Measurements from ENCODE around the gene ESR1. TPM values are rescaled to one million over a fixed set of nuclear protein-coding genes. Genes with fewer than 3 reads are reported as not detected.

ESR1 gene
- polyA plus RNA-seq, 4 donors = 0.13 to 0.55 TPM; not detected in 2

- no peak for DNase-seq
- H3K27me3 ChIP-seq (ENCODE audit: control insufficient read depth in 3 of 3, insufficient read depth in 3 of 3, low read length in 3 of 3) = no peaks in the 10 kb centered on the region
- H3K9me3 ChIP-seq (ENCODE audit: control insufficient read depth in 2 of 2, insufficient read depth in 1 of 2, low read depth in 1 of 2, low read length in 1 of 2) = no peaks in the 10 kb centered on the region
- no peak overlapping the region for H3K4me3 ChIP-seq (ENCODE audit: low read depth in 1 of 3, low read length in 3 of 3)
- H3K27ac ChIP-seq (ENCODE audit: low read depth in 1 of 3, low read length in 2 of 3) = no peak overlapping the region
- H3K36me3 ChIP-seq (ENCODE audit: control insufficient read depth in 3 of 3, insufficient read depth in 2 of 3, low read depth in 1 of 3, low read length in 3 of 3) = no peaks in the 10 kb centered on the region
- WGBS, 3 donors = 60 to 76% (median 66%) methylated on average over 15 of the region's 15 CpGs
- no peaks in the 10 kb centered on the region for H3K4me1 ChIP-seq (ENCODE audit: control insufficient read depth in 3 of 3, insufficient read depth in 2 of 3, low read depth in 1 of 3, low read length in 2 of 3)
- no peak for FAIRE-seq
Observed at GRCh38 chr6:152112491-152113261, 305.2 kb downstream of the ESR1 start.

GRCh38 chr6:152117156-152118133 lies 310.0 kb downstream of the ESR1 start:
- no peak for FAIRE-seq
- H3K4me3 ChIP-seq (ENCODE audit: low read depth in 1 of 3, low read length in 3 of 3) = no peak overlapping the region
- no peaks in the 10 kb centered on the region for H3K27me3 ChIP-seq (ENCODE audit: control insufficient read depth in 3 of 3, insufficient read depth in 3 of 3, low read length in 3 of 3)
- H3K9me3 ChIP-seq (ENCODE audit: control insufficient read depth in 2 of 2, insufficient read depth in 1 of 2, low read depth in 1 of 2, low read length in 1 of 2) = no peaks in the 10 kb centered on the region
- H3K4me1 ChIP-seq (ENCODE audit: control insufficient read depth in 3 of 3, insufficient read depth in 2 of 3, low read depth in 1 of 3, low read length in 2 of 3) = no peaks in the 10 kb centered on the region
- no peak overlapping the region for H3K27ac ChIP-seq (ENCODE audit: low read depth in 1 of 3, low read length in 2 of 3)
- WGBS, 3 donors = 74 to 82% (median 78%) methylated on average over 9 of the region's 9 CpGs
- peaks cover 0 to 11% (median 5%) of the 10 kb centered on the region in 3 donors for H3K36me3 ChIP-seq (ENCODE audit: control insufficient read depth in 3 of 3, insufficient read depth in 2 of 3, low read depth in 1 of 3, low read length in 3 of 3)
- no peak for DNase-seq

DNA sequence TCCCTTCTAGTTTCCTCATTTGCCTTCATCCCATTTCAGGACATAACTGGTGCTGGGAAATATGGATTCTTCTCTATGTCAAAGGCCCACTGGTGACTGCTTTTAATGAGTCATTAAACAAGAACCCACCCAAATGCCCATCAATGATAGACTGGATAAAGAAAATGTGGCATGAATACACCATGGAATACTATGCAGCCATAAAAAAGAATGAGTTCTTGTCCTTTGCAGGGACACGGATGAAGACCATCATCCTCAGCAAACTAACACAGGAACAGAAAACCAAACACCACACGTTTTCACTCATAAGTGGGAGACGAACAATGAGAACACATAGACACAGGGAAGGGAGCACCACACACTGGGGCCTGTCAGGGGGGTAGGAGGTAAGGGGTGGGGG lies 310.7 kb downstream of the ESR1 start:
- H3K9me3 ChIP-seq (ENCODE audit: control insufficient read depth in 2 of 2, insufficient read depth in 1 of 2, low read depth in 1 of 2, low read length in 1 of 2) = no peaks in the 10 kb centered on the region

GRCh38 chr6:152118678-152119077 lies 311.2 kb downstream of the ESR1 start:
- DNase-seq = no peak
- H3K27ac ChIP-seq (ENCODE audit: low read depth in 1 of 3, low read length in 2 of 3) = no peak overlapping the region
- peaks cover 0 to 11% (median 5%) of the 10 kb centered on the region in 3 donors for H3K36me3 ChIP-seq (ENCODE audit: control insufficient read depth in 3 of 3, insufficient read depth in 2 of 3, low read depth in 1 of 3, low read length in 3 of 3)
- no peak for FAIRE-seq
- H3K27me3 ChIP-seq (ENCODE audit: control insufficient read depth in 3 of 3, insufficient read depth in 3 of 3, low read length in 3 of 3) = no peaks in the 10 kb centered on the region
- H3K4me3 ChIP-seq (ENCODE audit: low read depth in 1 of 3, low read length in 3 of 3) = no peak overlapping the region
- no peaks in the 10 kb centered on the region for H3K4me1 ChIP-seq (ENCODE audit: control insufficient read depth in 3 of 3, insufficient read depth in 2 of 3, low read depth in 1 of 3, low read length in 2 of 3)
- 83 to 88% (median 87%) methylated on average over 5 of the region's 5 CpGs for WGBS, 3 donors
- no peaks in the 10 kb centered on the region for H3K9me3 ChIP-seq (ENCODE audit: control insufficient read depth in 2 of 2, insufficient read depth in 1 of 2, low read depth in 1 of 2, low read length in 1 of 2)

More for the DNA sequence above, 310.7 kb downstream of the ESR1 start:
- Histone ChIP-seq H3K27ac (ENCODE audit: low read depth in 1 of 3, low read length in 2 of 3) (no peak overlapping the region), H3K36me3 (ENCODE audit: control insufficient read depth in 3 of 3, insufficient read depth in 2 of 3, low read depth in 1 of 3, low read length in 3 of 3) (peaks cover 0 to 11% (median 5%) of the 10 kb centered on the region in 3 donors), H3K4me3 (ENCODE audit: low read depth in 1 of 3, low read length in 3 of 3) (no peak overlapping the region), H3K27me3 (ENCODE audit: control insufficient read depth in 3 of 3, insufficient read depth in 3 of 3, low read length in 3 of 3) (no peaks in the 10 kb centered on the region), H3K4me1 (ENCODE audit: control insufficient read depth in 3 of 3, insufficient read depth in 2 of 3, low read depth in 1 of 3, low read length in 2 of 3) (no peaks in the 10 kb centered on the region)
- FAIRE-seq (no peak), DNase-seq (no peak)
- WGBS, 3 donors = 93 to 94% (median 93%) methylated on average over 3 of the region's 3 CpGs

DNA sequence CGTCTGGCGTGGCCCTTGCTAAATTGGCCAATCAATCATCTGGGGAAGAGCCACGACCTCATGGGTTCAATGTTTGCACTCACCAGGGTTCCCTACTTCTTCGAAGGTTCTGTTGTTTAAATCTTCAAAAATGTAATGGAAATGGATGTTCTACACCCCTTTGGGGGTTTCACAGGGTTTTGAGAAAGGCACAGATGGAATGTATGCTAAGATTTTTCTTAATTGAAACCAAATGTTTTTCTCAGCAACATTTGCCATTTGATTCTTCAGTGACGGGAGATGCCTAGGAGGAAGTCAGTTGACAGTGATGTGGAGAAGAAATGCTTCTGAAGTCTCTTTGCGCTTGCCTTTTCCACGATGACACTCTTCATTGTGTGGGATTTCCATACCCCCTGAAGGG lies 312.3 kb downstream of the ESR1 start:
- Histone ChIP-seq H3K4me3 (ENCODE audit: low read depth in 1 of 3, low read length in 3 of 3) (no peak overlapping the region), H3K27me3 (ENCODE audit: control insufficient read depth in 3 of 3, insufficient read depth in 3 of 3, low read length in 3 of 3) (no peaks in the 10 kb centered on the region), H3K36me3 (ENCODE audit: control insufficient read depth in 3 of 3, insufficient read depth in 2 of 3, low read depth in 1 of 3, low read length in 3 of 3) (peaks cover 0 to 11% (median 5%) of the 10 kb centered on the region in 3 donors), H3K27ac (ENCODE audit: low read depth in 1 of 3, low read length in 2 of 3) (no peak overlapping the region), H3K4me1 (ENCODE audit: control insufficient read depth in 3 of 3, insufficient read depth in 2 of 3, low read depth in 1 of 3, low read length in 2 of 3) (no peaks in the 10 kb centered on the region), H3K9me3 (ENCODE audit: control insufficient read depth in 2 of 2, insufficient read depth in 1 of 2, low read depth in 1 of 2, low read length in 1 of 2) (no peaks in the 10 kb centered on the region)
- DNase-seq = no peak
- FAIRE-seq = no peak
- WGBS, 3 donors = 68 to 78% (median 76%) methylated on average over 7 of the region's 7 CpGs

- Histone ChIP-seq H3K4me1 (ENCODE audit: control insufficient read depth in 3 of 3, insufficient read depth in 2 of 3, low read depth in 1 of 3, low read length in 2 of 3) (no peaks in the 10 kb centered on the region), H3K4me3 (ENCODE audit: low read depth in 1 of 3, low read length in 3 of 3) (no peak overlapping the region), H3K27ac (ENCODE audit: low read depth in 1 of 3, low read length in 2 of 3) (no peak overlapping the region), H3K36me3 (ENCODE audit: control insufficient read depth in 3 of 3, insufficient read depth in 2 of 3, low read depth in 1 of 3, low read length in 3 of 3) (peaks cover 0 to 11% (median 5%) of the 10 kb centered on the region in 3 donors), H3K9me3 (ENCODE audit: control insufficient read depth in 2 of 2, insufficient read depth in 1 of 2, low read depth in 1 of 2, low read length in 1 of 2) (no peaks in the 10 kb centered on the region), H3K27me3 (ENCODE audit: control insufficient read depth in 3 of 3, insufficient read depth in 3 of 3, low read length in 3 of 3) (no peaks in the 10 kb centered on the region)
- FAIRE-seq (no peak), DNase-seq (no peak)
- WGBS, 3 donors = 59 to 72% (median 66%) methylated on average over 3 of the region's 3 CpGs
Observed at GRCh38 chr6:152121910-152122309, 314.4 kb downstream of the ESR1 start.

- no peak for FAIRE-seq
- Histone ChIP-seq H3K4me1 (ENCODE audit: control insufficient read depth in 3 of 3, insufficient read depth in 2 of 3, low read depth in 1 of 3, low read length in 2 of 3) (no peaks in the 10 kb centered on the region), H3K27me3 (ENCODE audit: control insufficient read depth in 3 of 3, insufficient read depth in 3 of 3, low read length in 3 of 3) (no peaks in the 10 kb centered on the region), H3K27ac (ENCODE audit: low read depth in 1 of 3, low read length in 2 of 3) (no peak overlapping the region), H3K9me3 (ENCODE audit: control insufficient read depth in 2 of 2, insufficient read depth in 1 of 2, low read depth in 1 of 2, low read length in 1 of 2) (no peaks in the 10 kb centered on the region), H3K4me3 (ENCODE audit: low read depth in 1 of 3, low read length in 3 of 3) (no peak overlapping the region), H3K36me3 (ENCODE audit: control insufficient read depth in 3 of 3, insufficient read depth in 2 of 3, low read depth in 1 of 3, low read length in 3 of 3) (peaks cover 0 to 11% (median 5%) of the 10 kb centered on the region in 3 donors)
- WGBS, 3 donors = 93 to 94% (median 93%) methylated on average over 12 of the region's 12 CpGs
- no peak for DNase-seq
Observed at GRCh38 chr6:152122434-152122833, 315.0 kb downstream of the ESR1 start.

DNA sequence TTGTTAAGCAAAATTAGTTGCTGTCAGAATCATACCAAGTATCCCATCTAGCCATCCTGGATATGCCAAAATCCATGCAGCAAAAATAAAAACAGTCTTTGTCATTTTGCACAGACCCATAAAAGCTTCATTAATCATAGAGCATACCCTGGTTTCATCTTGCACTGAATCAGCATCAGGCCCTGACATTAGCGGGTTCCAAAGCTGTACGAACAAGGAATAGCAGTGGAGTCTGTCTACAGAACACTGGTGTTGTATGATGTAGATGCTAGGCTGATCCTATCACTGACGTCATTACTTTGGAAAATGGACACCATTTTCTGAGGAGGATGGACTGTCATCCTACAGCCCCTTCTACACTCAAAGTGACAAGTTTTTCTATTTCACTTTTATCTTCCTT lies 315.6 kb downstream of the ESR1 start:
- Histone ChIP-seq H3K27me3 (ENCODE audit: control insufficient read depth in 3 of 3, insufficient read depth in 3 of 3, low read length in 3 of 3) (no peaks in the 10 kb centered on the region), H3K27ac (ENCODE audit: low read depth in 1 of 3, low read length in 2 of 3) (no peak overlapping the region), H3K4me3 (ENCODE audit: low read depth in 1 of 3, low read length in 3 of 3) (no peak overlapping the region), H3K36me3 (ENCODE audit: control insufficient read depth in 3 of 3, insufficient read depth in 2 of 3, low read depth in 1 of 3, low read length in 3 of 3) (peaks cover 0 to 11% (median 5%) of the 10 kb centered on the region in 3 donors), H3K9me3 (ENCODE audit: control insufficient read depth in 2 of 2, insufficient read depth in 1 of 2, low read depth in 1 of 2, low read length in 1 of 2) (no peaks in the 10 kb centered on the region), H3K4me1 (ENCODE audit: control insufficient read depth in 3 of 3, insufficient read depth in 2 of 3, low read depth in 1 of 3, low read length in 2 of 3) (no peaks in the 10 kb centered on the region)
- 87 to 94% (median 94%) methylated on average over 3 of the region's 3 CpGs for WGBS, 3 donors
- FAIRE-seq (no peak), DNase-seq (no peak)
